HG02981 (cell line): ENCODE results near the gene TIAM2.

Experiments
- ATAC-seq: cut with Tn5 transposase; IDR thresholded peaks from one replicate; pipeline ENCODE4 v1.9.1; 2021; ENCODE audit warnings: mild to moderate bottlenecking, moderate library complexity; ENCODE audit not compliant: unreplicated experiment

The TIAM2 gene

GRCh38 chr6:155272353-155273232 lies 277.5 kb downstream of the TIAM2 start:
- ATAC-seq: no peak

GRCh38 chr6:155273431-155273830 lies 278.3 kb downstream of the TIAM2 start:
- ATAC-seq: no peak

GRCh38 chr6:155274106-155274505 lies 279.0 kb downstream of the TIAM2 start:
- no peak for ATAC-seq

GRCh38 chr6:155274533-155274932 lies 279.4 kb downstream of the TIAM2 start:
- no peak for ATAC-seq

GRCh38 chr6:155275808-155276480 lies 280.8 kb downstream of the TIAM2 start:
- no peak for ATAC-seq

- no peak for ATAC-seq
Measured at GRCh38 chr6:155276638-155277037, 281.5 kb downstream of the TIAM2 start.

GRCh38 chr6:155278319-155279049 lies 283.4 kb downstream of the TIAM2 start:
- ATAC-seq: no peak

GRCh38 chr6:155284775-155285174 lies 289.7 kb downstream of the TIAM2 start:
- no peak for ATAC-seq

GRCh38 chr6:155287762-155288161 lies 292.6 kb downstream of the TIAM2 start:
- ATAC-seq: no peak

GRCh38 chr6:155290491-155290890 lies 295.4 kb downstream of the TIAM2 start:
- no peak for ATAC-seq

GRCh38 chr6:155291291-155291690 lies 296.2 kb downstream of the TIAM2 start:
- ATAC-seq: no peak

- ATAC-seq: no peak
Measured at GRCh38 chr6:155292711-155293110, 297.6 kb downstream of the TIAM2 start.

- no peak for ATAC-seq
Measured at GRCh38 chr6:155297669-155298068, 302.6 kb downstream of the TIAM2 start.

- no peak for ATAC-seq
Measured at GRCh38 chr6:155301867-155302266, 306.8 kb downstream of the TIAM2 start.

GRCh38 chr6:155303361-155303870 lies 308.3 kb downstream of the TIAM2 start:
- ATAC-seq: no peak

GRCh38 chr6:155306958-155307357 lies 311.8 kb downstream of the TIAM2 start:
- ATAC-seq: no peak
